Karpas-422 (cell line): Measurements from ENCODE around the gene GAD2. TPM values are rescaled to one million over a fixed set of nuclear protein-coding genes. Genes with fewer than 3 reads are reported as not detected.

ENCODE experiments used
- DNase-seq: peaks from one replicate; pipeline ENCODE4 v3.0.0-alpha.2; 2015
- H2AFZ ChIP-seq: fragments of 200-600 bp; sonication (generic); 2 replicates; pipeline ENCODE4 v1.6.1; 2014; ENCODE audit warnings: antibody characterized with exemption, low read length, mixed read lengths
- H3K27ac ChIP-seq: fragments of 200-600 bp; sonication (generic); 2 replicates; pipeline ENCODE4 v1.5.1; 2014; ENCODE audit warnings: mild to moderate bottlenecking, low read length, moderate library complexity
- H3K27me3 ChIP-seq: fragments of 200-600 bp; sonication (generic); 2 replicates; pipeline ENCODE4 v1.6.1; 2014; ENCODE audit warnings: low read length, mixed read lengths
- H3K36me3 ChIP-seq: fragments of 200-600 bp; sonication (generic); 2 replicates; pipeline ENCODE4 v1.6.1; 2014; ENCODE audit warnings: low read length, mixed read lengths; ENCODE audit not compliant: insufficient read depth
- H3K4me1 ChIP-seq: fragments of 200-600 bp; sonication (generic); 2 replicates; pipeline ENCODE4 v1.6.1; 2014; ENCODE audit warnings: mild to moderate bottlenecking, low read length, mixed read lengths
- H3K4me2 ChIP-seq: fragments of 200-600 bp; sonication (generic); 2 replicates; pipeline ENCODE4 v1.6.1; 2014; ENCODE audit warnings: low read length, low read depth, mild to moderate bottlenecking; ENCODE audit not compliant: poor library complexity, severe bottlenecking
- H3K4me3 ChIP-seq: fragments of 200-600 bp; sonication (generic); 2 replicates; pipeline ENCODE4 v1.5.1; 2014; ENCODE audit warnings: mild to moderate bottlenecking, antibody characterized with exemption, low read length, mixed read lengths
- H3K79me2 ChIP-seq: fragments of 200-600 bp; sonication (generic); 2 replicates; pipeline ENCODE4 v1.6.1; 2014; ENCODE audit warnings: mild to moderate bottlenecking, low read length, mixed read lengths
- H3K9ac ChIP-seq: fragments of 200-600 bp; sonication (generic); 2 replicates; pipeline ENCODE4 v1.6.0; 2014; ENCODE audit warnings: low read length
- H3K9me2 ChIP-seq: fragments of 200-600 bp; sonication (generic), shearing (Covaris generic); replicated peaks from 2 replicates; pipeline ENCODE4 v1.6.0; 2014; ENCODE audit warnings: mild to moderate bottlenecking, low read length, moderate library complexity; ENCODE audit not compliant: insufficient read depth
- H3K9me3 ChIP-seq: fragments of 300-700, 200-600 bp; sonication (generic); 2 replicates; pipeline ENCODE4 v1.6.1; 2014; ENCODE audit warnings: low read length, mixed read lengths
- H4K20me1 ChIP-seq: fragments of 200-600 bp; sonication (generic); 2 replicates; pipeline ENCODE4 v1.6.1; 2014; ENCODE audit warnings: mild to moderate bottlenecking, antibody characterized with exemption, low read length, low read depth; ENCODE audit not compliant: insufficient read depth
- total RNA-seq: library from RNA; depleted of rRNA; stranded (reverse); fragments of >200 nt; shearing (Covaris generic); gene quantifications from 2 replicates; pipeline ENCODE4 v1.2.3, GENCODE V29; 2014; ENCODE audit warnings: low replicate concordance; rRNA removed

GAD2 gene
- not detected in 2 replicates for total RNA-seq

DNA sequence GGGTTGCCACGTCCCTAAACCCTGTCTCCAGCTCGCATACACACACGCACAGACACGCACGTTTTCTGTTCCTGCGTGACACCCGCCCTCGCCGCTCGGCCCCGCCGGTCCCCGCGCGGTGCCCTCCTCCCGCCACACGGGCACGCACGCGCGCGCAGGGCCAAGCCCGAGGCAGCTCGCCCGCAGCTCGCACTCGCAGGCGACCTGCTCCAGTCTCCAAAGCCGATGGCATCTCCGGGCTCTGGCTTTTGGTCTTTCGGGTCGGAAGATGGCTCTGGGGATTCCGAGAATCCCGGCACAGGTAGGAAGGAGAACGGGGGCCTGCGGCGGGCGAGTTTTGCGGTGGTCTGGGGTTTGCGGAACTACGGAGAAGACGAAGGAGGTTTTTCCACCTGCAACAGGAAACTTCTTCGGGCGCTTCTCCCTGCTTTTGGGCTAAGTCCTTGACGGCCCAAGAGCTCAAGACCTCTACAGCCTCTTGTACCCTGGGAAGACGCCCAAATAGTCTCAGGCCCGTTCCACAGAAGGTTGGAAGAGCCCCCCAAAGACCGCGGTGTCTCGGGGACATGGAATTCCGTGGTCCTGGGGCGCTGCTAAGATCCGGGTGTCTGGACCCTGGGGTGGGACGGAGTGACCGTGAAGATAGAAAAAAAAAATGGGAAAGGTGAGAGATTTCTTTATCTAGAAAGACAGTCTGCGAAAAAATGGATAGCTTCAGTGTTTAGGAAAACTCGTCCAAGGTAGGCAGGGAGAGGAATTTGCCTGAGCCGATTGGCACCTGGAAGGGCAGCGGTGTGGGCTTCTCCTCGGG lies at the start of gene GAD2:
TSS of gene GAD2 (plus strand) at position 190 of the 811 bp plus-strand sequence. CDS start at position 226, 36 bp downstream.
- H3K36me3 ChIP-seq = no peaks in the 10 kb centered on the region
- H3K4me2 ChIP-seq = no peak within 1 kb of the TSS
- no peaks in the 10 kb centered on the region for H4K20me1 ChIP-seq
- H2AFZ ChIP-seq = no peak within 1 kb of the TSS
- no peak within 1 kb of the TSS for H3K4me3 ChIP-seq
- no peaks in the 10 kb centered on the region for H3K9me3 ChIP-seq
- no peaks in the 10 kb centered on the region for H3K4me1 ChIP-seq
- H3K79me2 ChIP-seq = no peaks in the 10 kb centered on the region
- no peak for DNase-seq
- no peak within 1 kb of the TSS for H3K9ac ChIP-seq
- no peak within 1 kb of the TSS for H3K27ac ChIP-seq
- H3K9me2 ChIP-seq = no peaks in the 10 kb centered on the region
- no peaks in the 10 kb centered on the region for H3K27me3 ChIP-seq

DNA sequence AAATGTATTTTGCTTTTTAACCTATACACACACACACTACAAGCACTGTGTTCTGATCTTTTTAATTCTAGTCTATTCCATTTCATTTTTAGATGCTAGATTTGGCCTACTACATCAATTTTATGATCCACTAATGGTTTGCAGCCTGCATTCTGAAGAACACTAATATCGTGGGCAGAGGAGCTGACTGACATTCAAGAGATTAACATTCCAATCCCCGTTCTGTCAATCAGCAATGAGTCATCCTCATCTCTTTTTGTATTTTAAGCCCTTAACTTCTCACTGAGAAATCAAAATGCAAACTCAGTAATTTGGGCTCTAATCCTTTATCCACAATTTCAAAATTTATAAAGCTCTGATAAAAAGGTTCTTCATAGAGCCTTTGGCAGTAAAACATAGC lies 47.1 kb upstream of the GAD2 start:
- no peak overlapping the region for H3K4me3 ChIP-seq
- H3K9me2 ChIP-seq = no peaks in the 10 kb centered on the region
- H3K4me1 ChIP-seq = no peaks in the 10 kb centered on the region
- H3K79me2 ChIP-seq = no peaks in the 10 kb centered on the region
- no peak overlapping the region for H3K27ac ChIP-seq
- no peaks in the 10 kb centered on the region for H3K9me3 ChIP-seq
- H3K36me3 ChIP-seq = no peaks in the 10 kb centered on the region
- no peaks in the 10 kb centered on the region for H3K27me3 ChIP-seq
- H3K4me2 ChIP-seq = no peak overlapping the region
- no peak for DNase-seq
- H2AFZ ChIP-seq = no peak overlapping the region
- H4K20me1 ChIP-seq = no peaks in the 10 kb centered on the region
- H3K9ac ChIP-seq = no peak overlapping the region

DNA sequence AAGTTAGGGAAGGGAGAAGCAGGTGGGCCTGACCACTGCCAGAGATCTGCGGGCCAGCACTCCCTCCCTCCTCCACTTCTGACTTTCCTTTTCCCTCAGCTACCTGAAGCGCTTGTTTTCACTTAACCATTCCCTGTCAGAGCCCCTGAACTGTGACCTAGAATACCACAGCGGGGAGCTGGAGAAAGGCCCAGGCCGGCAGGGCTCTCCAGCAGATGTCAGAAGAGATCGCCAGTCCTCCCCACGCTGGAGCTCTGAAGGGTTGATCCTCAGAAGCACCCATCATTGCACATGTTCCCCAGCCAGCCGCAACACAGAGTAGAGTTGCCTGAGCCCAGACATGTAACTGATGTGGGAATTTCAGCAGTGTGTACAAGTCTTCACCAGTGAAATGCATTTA lies 44.4 kb upstream of the GAD2 start:
- no peak for DNase-seq
- Histone ChIP-seq H3K4me1 (no peaks in the 10 kb centered on the region), H3K9me2 (no peaks in the 10 kb centered on the region), H3K27ac (no peak overlapping the region), H3K9me3 (no peaks in the 10 kb centered on the region), H3K4me3 (no peak overlapping the region), H3K9ac (no peak overlapping the region), H3K79me2 (no peaks in the 10 kb centered on the region), H4K20me1 (no peaks in the 10 kb centered on the region), H2AFZ (no peak overlapping the region), H3K36me3 (no peaks in the 10 kb centered on the region), H3K4me2 (no peak overlapping the region), H3K27me3 (no peaks in the 10 kb centered on the region)

DNA sequence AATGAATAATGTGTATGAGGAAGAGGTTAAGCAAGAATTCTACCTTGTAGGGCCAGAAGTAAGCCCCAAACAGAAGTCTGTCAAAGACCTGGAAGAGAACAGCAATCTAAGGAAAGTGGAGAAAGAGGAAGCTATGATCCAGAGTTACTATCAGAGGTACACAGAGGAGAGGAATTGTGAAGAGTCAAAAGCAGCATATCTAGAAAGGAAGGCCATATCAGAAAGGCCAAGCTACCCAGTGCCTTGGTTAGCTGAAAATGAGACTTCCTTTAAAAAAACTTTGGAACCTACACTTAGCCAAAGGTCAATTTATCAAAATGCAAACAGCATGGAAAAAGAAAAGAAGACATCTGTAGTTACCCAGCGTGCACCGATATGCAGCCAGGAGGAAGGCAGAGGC lies 42.7 kb upstream of the GAD2 start:
- no peak overlapping the region for H3K27ac ChIP-seq
- no peak overlapping the region for H3K4me2 ChIP-seq
- H2AFZ ChIP-seq = no peak overlapping the region
- H3K79me2 ChIP-seq = no peaks in the 10 kb centered on the region
- H3K9ac ChIP-seq = no peak overlapping the region
- no peaks in the 10 kb centered on the region for H4K20me1 ChIP-seq
- no peaks in the 10 kb centered on the region for H3K27me3 ChIP-seq
- no peaks in the 10 kb centered on the region for H3K9me3 ChIP-seq
- H3K4me1 ChIP-seq = no peaks in the 10 kb centered on the region
- H3K4me3 ChIP-seq = no peak overlapping the region
- H3K9me2 ChIP-seq = no peaks in the 10 kb centered on the region
- DNase-seq = no peak
- H3K36me3 ChIP-seq = no peaks in the 10 kb centered on the region

DNA sequence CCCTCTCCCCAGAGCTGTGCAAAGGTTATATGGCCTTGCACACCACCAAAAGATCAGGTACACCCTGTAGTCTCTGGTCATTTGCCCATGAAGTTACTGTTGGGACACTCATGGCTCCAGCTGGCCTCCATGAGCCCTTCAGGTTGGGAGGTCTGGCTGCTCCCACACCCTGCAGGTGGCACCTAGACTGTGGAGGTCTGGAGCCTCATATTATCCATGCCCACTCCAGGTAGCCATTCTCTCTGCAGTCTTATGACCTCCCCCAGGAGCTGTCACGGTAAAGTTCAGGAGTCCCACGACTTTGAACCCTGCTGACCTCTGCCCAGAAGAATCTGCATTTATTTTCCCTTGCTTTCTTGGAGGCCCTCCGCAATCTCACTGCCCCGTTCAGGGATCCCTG lies 39.2 kb upstream of the GAD2 start:
- H3K27ac ChIP-seq = no peak overlapping the region
- H3K79me2 ChIP-seq = no peaks in the 10 kb centered on the region
- no peak for DNase-seq

DNA sequence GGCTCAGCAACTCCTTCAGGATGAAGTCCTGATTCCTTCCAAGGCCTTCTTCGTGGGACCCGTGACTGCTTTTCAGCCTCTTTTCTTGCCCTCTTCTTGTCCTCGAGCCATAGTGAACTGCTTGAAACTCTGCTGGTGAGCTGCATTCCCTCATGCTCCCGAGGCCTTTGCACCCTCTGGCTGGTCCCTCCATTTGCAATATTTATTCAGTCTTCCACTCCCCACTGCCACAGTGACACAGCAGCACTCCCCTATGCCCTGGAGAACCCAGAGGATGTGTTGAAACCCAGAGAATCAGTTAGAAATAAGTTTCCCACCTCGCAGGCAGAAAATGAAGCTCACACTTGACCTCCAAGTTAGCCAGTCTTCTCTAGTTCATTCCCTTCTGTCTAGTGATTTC lies 22.3 kb upstream of the GAD2 start:
- Histone ChIP-seq H3K79me2 (no peaks in the 10 kb centered on the region), H3K4me3 (no peak overlapping the region), H3K27ac (no peak overlapping the region), H3K9me2 (no peaks in the 10 kb centered on the region), H3K4me1 (no peaks in the 10 kb centered on the region), H2AFZ (no peak overlapping the region), H3K36me3 (no peaks in the 10 kb centered on the region), H3K4me2 (no peak overlapping the region), H3K9ac (no peak overlapping the region), H3K27me3 (no peaks in the 10 kb centered on the region), H3K9me3 (no peaks in the 10 kb centered on the region), H4K20me1 (no peaks in the 10 kb centered on the region)
- DNase-seq = no peak

More for the DNA sequence above, 39.2 kb upstream of the GAD2 start:
- no peaks in the 10 kb centered on the region for H3K9me3 ChIP-seq
- no peaks in the 10 kb centered on the region for H3K9me2 ChIP-seq
- H3K27me3 ChIP-seq = no peaks in the 10 kb centered on the region
- H4K20me1 ChIP-seq = no peaks in the 10 kb centered on the region
- no peak overlapping the region for H3K4me3 ChIP-seq
- no peak overlapping the region for H3K9ac ChIP-seq
- H3K4me2 ChIP-seq = no peak overlapping the region
- H3K36me3 ChIP-seq = no peaks in the 10 kb centered on the region
- H3K4me1 ChIP-seq = no peaks in the 10 kb centered on the region
- H2AFZ ChIP-seq = no peak overlapping the region

DNA sequence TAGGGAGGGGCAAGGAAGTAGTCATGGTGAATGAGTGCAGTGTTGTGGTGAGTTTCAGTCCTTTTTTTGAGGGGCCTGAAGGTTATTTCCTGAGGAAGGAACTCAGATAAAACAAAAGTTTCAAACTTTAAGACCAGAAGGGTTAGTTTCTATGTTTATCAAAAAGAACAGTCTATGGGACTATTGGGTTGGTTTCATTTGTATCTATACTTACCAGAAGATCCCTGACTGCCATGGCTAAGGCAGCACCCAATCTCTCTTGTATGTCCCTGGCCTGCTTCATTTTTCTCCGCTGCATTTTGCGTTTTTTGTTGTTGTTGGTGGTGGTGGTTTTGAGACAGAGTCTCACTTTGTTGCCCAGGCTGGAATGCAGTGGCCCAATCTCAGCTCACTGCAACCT lies 19.3 kb upstream of the GAD2 start:
- Histone ChIP-seq H3K27ac (no peak overlapping the region), H3K36me3 (no peaks in the 10 kb centered on the region), H3K4me2 (no peak overlapping the region), H4K20me1 (no peaks in the 10 kb centered on the region), H3K4me3 (no peak overlapping the region), H3K4me1 (no peaks in the 10 kb centered on the region), H3K79me2 (no peaks in the 10 kb centered on the region), H3K27me3 (no peaks in the 10 kb centered on the region), H2AFZ (no peak overlapping the region), H3K9me3 (no peaks in the 10 kb centered on the region), H3K9ac (no peak overlapping the region), H3K9me2 (no peaks in the 10 kb centered on the region)
- no peak for DNase-seq

DNA sequence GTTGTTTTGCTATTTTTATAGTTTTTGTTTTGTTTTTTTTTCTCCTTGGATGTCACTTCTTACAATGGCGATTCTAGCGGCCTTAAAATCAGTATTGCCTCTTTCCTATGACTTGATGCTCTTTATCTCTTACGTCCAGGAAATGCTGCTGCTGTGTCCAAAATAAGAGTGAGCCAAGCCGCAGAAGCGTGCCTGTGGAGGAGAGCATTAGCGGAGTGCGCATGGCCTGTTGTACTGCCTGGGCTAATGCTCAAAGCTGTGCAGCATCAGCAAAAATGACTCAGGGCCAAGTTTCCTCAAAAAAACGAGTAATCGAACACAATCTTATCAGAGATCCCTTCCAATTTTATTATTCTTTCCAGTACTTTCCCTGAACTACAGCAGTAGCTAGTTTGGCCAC lies 18.5 kb upstream of the GAD2 start:
- H3K9ac ChIP-seq = no peak overlapping the region
- H2AFZ ChIP-seq = no peak overlapping the region
- no peaks in the 10 kb centered on the region for H3K9me2 ChIP-seq
- no peaks in the 10 kb centered on the region for H3K79me2 ChIP-seq
- H3K4me2 ChIP-seq = no peak overlapping the region
- H3K9me3 ChIP-seq = no peaks in the 10 kb centered on the region
- no peaks in the 10 kb centered on the region for H3K27me3 ChIP-seq
- no peak for DNase-seq
- no peaks in the 10 kb centered on the region for H4K20me1 ChIP-seq
- H3K4me3 ChIP-seq = no peak overlapping the region
- no peaks in the 10 kb centered on the region for H3K36me3 ChIP-seq
- no peaks in the 10 kb centered on the region for H3K4me1 ChIP-seq
- H3K27ac ChIP-seq = no peak overlapping the region
